ENCODE results near the gene NOMO2.
"Not testable (repeated sequence)": the region's sequence is repeated elsewhere in the genome, so short reads cannot be mapped to it uniquely, and the experiment has no call there.

Gene NOMO2

GRCh38 chr16:18561727-18562314, at the start of gene NOMO2:
TSS of gene NOMO2 (minus strand) at chr16:18562097. CDS start at chr16:18562040, 57 bp downstream.
- not testable (repeated sequence) for DNase-seq

DNA sequence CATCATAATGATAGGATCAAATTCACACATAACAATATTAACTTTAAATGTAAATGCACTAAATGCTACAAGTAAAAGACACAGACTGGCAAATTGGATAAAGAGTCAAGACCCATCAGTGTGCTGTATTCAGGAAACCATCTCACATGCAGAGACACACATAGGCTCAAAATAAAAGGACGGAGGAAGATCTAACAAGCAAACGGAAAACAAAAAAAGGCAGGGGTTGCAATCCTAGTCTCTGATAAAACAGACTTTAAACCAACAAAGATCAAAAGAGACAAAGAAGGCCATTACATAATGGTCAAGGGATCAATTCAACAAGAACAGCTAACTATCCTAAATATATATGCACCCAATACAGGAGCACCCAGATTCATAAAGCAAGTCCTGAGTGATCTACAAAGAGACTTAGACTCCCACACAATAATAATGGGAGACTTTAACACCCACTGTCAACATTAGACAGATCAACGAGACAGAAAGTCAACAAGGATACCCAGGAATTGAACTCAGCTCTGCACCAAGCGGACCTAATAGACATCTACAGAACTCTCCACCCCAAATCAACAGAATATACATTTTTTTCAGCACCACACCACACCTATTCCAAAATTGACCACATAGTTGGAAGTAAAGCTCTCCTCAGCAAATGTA, 48.4 kb upstream of the NOMO2 start:
- not testable (repeated sequence) for DNase-seq

- not testable (repeated sequence) for DNase-seq
Observed at GRCh38 chr16:18608271-18608670, 46.4 kb upstream of the NOMO2 start.

DNA sequence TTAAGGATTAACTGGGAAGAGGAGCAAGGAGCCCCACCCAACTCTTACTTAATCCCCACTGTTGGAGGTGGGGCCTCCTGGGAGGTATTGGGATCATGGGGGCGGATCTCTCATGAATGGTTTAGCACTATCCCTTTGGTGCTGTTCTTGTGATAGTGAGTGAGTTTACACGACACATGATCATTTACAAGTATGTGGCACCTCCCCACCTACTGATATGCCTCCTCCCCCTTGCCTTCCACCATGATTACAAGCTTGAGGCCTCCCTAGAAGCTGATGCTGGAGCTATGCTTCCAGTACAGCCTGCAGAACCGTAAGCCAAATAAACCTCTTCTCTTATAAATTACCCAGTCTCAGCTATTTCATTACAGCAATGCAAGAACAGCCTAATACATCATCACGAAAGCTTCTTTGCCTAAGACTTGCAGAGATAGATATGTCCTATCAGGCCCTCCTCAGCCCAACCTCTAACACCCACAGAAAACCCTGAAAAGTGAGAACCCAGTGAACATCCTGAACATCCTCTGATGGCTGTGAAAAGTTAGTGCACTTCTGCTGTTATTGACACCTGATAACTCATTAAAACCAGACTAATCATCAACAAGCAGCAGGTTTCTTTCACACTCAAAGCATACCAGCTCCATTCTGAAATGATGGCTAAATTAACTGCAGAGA, 41.8 kb upstream of the NOMO2 start:
- not testable (repeated sequence) for DNase-seq

DNA sequence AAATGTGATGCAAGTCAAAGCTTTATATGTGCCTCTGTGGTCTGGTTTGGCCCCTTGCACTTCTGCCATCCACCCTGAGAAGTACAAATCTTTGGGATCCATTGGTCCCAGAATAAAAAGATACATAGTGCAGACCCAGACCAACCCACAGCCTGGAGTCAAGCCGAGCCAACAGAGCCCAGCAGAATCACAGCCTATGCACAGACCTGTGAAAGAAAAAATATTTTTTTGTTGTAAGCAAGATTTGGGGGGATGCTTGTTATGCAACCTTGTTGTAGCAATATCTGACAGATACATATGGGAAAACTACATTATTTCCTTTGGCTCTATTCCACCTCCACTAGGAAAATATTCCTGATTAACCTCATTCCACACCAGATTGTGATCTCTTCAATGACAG, 36.7 kb upstream of the NOMO2 start:
- DNase-seq = not testable (repeated sequence)

DNA sequence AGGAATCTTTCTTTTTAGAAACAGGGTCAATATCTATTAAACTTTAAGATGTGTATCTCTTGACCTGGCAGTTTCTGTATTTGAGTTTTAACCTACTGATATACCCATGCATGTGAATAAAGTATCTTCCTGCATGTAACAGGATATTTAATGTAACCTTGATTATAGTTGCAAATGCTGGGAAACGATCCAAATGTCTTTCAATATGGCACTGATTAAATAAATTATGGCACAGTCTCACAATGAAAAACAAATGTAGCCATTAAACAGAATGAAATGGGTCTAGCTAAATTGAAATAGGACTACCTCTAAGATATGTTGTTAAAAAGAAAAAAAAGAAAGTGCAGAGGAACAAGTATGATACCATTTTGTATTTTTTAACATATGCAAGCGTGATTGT, 35.8 kb upstream of the NOMO2 start:
- not testable (repeated sequence) for DNase-seq

DNA sequence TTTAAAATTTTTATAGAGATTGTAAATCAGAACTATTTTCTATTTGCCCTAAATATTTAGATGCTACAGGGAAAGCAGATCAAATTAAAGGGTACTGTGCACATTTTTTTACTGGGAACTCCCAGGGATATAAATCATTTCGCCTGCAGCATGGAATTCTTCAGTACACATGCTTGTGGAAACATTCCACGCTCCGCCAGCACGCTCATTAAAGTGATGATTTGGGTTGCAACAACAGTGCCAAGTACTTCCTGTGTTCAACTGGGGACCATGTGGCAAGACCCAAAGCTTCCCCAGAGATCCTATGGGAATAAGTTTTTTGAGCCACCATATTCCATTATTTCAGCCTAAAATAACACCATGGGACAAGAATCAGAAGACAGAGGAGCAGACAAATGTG, 35.4 kb upstream of the NOMO2 start:
- not testable (repeated sequence) for DNase-seq

DNA sequence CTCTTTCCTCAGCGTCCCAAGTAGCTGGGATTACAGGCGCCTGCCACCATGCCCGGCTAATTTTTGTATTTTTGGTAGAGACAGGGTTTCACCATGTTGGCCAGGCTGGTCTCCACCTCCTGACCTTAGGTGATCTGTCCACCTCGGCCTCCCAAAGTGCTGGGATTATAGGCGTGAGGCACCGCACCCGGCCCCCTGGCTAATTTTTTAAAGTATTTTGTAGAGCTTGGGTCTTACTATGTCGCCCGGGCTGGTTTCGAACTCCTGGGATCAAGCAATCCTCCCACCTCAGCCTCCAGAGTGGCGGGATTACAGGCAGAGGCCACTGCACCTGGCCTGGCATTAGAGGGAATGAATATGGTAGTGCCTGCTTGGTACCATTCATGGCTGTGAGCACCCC, 33.9 kb upstream of the NOMO2 start:
- not testable (repeated sequence) for DNase-seq

DNA sequence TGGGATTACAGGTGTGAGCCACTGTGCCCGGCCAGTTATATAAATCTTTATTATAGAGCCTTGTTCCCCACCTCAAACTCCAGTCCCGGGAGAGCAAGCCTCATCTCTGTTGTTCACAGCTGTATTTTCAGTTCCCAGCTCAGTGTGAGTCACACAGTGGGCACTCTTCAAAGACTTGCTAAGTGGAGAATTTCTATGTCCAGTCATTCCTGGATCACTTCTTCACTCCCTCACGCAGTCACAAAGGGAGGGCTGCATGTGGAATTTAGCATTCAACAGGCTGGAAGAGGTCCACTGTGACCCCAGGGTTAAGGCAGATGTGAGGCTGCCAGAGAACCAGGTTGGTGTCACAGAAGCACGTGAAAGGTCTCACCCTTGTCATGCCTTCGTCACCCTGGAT, 33.0 kb upstream of the NOMO2 start:
- DNase-seq = not testable (repeated sequence)

DNA sequence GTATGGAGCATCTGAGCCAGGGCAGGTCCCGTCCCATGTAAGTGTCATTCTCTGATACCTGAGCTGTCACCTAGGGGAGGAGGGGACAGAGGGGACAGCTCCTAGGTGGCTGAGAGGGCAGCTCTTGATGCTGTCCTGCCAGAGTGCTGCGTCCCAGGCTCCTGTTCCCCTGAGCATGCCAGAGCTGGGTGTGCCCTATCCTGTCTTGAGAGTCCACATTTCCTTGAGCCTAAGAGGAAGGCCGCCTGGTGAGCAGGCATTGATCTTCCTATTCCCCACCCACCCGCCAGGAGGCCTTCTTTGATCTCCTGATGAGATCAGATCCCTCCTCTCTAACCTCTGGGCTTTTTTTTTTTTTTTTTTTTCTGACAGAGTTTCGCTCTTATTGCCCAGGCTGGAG, 32.0 kb upstream of the NOMO2 start:
- DNase-seq = not testable (repeated sequence)

DNA sequence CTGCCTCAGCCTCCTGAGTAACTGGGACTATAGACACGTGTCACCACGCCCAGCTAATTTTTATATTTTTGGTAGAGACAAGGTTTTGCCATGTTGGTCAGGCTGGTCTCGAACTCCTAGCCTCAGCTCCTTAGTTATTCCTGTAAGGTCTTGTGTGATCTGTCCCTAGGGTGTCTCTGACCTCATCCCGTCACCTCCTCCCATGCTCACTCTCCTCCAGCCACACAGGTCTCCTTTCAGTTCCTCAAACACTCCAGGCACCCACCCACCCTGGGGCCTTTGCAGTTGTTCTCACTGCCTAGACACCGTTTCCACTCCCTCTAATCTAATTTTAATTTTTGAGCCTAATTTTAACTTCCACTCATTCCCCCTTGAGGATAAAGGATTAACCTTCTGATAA, 31.1 kb upstream of the NOMO2 start:
- not testable (repeated sequence) for DNase-seq

DNA sequence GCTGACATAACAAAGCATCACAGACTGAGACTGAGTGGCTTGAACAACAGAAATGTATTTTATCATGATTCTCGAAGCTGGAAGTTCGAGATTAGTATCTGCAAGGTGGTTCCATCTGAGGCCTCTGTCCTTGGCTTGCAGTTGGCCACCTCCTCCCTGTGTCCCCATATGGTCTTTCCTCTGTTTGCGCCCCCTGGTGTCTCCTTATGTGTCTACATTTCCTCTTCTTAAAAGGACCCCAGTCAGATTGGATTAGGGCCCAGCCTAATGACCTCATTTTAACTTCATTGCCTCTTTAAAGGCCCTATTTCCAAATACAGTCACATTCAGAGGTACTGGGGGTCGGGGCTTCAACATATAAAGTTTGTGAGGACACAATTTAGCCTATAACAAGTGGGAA, 30.0 kb upstream of the NOMO2 start:
- not testable (repeated sequence) for DNase-seq

DNA sequence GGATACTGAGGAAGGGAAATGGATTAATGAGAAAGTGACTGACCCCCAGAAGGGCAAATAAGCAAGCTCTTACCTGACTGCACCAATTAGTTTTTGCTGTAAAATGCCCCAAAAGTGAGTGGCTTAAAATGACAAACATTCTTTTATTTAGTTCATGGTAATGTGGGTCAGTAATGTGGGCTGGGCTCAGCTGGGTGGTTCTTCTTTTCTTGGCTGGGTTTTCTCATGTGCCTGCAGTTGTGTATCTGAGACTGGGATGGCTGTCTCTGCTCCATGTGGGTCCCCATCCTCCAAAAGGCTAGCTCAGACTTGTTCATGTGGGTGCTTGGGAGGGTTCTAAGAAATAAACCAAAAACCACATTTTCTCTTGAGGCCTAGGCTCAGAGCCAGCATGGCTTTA, 29.5 kb upstream of the NOMO2 start:
- DNase-seq = not testable (repeated sequence)

DNA sequence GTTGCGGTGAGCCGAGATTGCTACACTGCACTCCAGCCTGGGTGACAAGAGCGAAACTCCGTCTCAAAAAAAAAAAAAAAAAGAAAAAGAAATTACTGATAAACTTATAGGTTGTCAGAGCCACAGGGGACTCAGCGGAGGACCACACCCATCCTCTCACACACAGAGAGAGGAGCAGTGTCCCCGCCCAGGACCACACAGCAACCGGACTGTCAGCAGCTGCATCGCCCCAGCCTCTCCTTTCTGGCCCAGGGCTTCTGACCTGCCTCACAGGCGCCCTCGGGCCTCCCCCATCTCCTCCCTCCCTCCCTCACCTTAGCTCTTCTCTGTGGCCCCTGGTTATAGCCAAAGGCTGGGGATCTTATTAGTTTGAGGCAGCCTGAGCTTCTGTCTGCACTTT, 27.9 kb upstream of the NOMO2 start:
- not testable (repeated sequence) for DNase-seq

- not testable (repeated sequence) for DNase-seq
Observed at GRCh38 chr16:18586560-18587540, 25.0 kb upstream of the NOMO2 start.

DNA sequence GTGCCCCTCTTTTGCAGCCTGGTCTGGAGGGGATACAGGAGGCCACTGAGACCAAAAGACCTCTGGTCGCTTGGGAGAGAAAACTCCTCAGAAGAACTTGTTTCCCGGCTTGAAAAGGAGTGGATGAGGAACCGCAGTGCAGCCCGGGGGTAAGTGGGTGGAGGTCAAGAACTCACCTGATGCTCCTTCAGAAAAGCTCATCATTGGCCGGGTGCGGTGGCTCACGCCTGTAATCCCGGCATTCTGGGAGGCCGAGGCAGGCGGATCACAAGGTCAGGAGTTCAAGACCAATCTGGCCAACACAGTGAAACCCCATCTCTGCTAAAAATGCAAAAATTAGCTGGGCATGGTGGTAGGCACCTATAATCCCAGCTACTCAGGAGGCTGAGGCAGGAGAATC, 23.9 kb upstream of the NOMO2 start:
- not testable (repeated sequence) for DNase-seq

DNA sequence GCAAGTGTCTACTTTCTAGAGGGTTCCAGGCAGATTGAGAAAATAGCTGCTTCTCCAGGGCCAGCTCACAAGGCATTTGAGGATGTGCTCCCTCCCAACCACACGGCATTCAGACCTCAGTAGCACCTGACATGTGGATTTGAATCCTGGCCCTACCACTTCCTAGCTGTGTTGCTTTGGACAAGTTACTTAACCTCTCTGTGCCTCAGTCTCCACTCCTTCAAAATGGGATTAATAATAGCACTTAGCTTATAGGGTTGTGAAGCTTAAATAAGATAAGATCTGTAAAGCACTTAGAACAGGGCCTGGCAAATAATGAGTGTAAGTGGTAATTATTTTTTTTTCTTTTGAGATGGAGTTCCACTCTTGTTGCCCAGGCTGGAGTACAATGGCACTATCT, 21.0 kb upstream of the NOMO2 start:
- DNase-seq = no peak

- not testable (repeated sequence) for DNase-seq
Observed at GRCh38 chr16:18580396-18580795, 18.5 kb upstream of the NOMO2 start.

GRCh38 chr16:18579261-18579660, 17.4 kb upstream of the NOMO2 start:
- not testable (repeated sequence) for DNase-seq

DNA sequence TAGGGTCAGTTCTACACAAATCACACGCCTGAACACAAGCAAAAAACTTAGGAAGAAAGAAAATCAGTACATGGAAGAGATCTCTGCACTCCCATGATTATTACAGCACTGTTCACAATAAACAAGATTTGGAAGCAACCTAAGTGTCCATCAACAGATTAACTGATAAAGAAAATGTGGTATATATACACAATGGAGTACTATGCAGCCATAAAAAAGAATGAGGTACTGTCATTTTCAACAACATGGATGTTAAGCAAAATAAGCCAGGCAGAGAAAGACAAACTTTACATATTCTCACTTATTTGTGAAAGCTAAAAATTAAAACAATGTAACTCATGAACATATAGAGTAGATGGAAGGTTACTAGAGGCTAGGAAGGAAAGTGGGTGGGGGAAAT, 16.0 kb upstream of the NOMO2 start:
- not testable (repeated sequence) for DNase-seq

GRCh38 chr16:18575945-18576344, 14.0 kb upstream of the NOMO2 start:
- not testable (repeated sequence) for DNase-seq

DNA sequence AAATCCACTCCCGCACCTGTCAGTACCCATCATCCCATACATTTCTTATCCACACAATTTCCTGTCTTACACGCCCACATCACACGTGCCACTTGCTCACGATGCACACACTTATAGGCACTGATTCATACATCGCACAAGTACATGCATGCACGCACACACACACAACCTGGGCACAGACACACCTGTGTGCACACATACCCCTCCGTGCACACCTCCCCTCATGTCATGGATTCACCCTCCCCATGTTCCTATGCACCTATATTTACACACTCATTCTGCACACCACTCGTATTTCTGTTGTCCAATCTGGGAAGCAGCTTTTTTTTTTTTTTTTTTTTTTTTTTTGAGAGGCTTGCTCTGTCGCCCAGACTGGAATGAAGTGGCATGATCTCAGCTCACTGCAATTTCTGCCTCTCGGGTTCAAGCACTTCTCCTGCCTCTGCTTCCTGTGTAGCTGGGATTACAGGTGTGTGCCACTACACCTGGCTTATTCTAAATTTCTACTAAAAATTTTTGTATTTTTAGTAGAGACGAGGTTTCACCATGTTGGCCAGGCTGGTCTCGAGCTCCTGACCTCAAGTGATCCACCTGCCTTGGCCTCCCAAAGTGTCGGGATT, 13.5 kb upstream of the NOMO2 start:
- not testable (repeated sequence) for DNase-seq
